HG02678 (cell line): ENCODE data around the gene TEX12.

ENCODE experiments used
- ATAC-seq: cut with Tn5 transposase; IDR thresholded peaks from one replicate; pipeline ENCODE4 v1.9.1; 2021; ENCODE audit warnings: mild to moderate bottlenecking, moderate library complexity; ENCODE audit not compliant: unreplicated experiment

Gene TEX12

GRCh38 chr11:112210890-112211289 is 43.7 kb downstream of the TEX12 start:
- no peak for ATAC-seq

GRCh38 chr11:112211536-112211935 is 44.4 kb downstream of the TEX12 start:
- no peak for ATAC-seq

GRCh38 chr11:112212290-112212689 is 45.1 kb downstream of the TEX12 start:
- ATAC-seq: no peak

- ATAC-seq: no peak
Measured at GRCh38 chr11:112212710-112213109, 45.5 kb downstream of the TEX12 start.

GRCh38 chr11:112213753-112214152 is 46.6 kb downstream of the TEX12 start:
- ATAC-seq: no peak

GRCh38 chr11:112215621-112216020 is 48.4 kb downstream of the TEX12 start:
- no peak for ATAC-seq

- ATAC-seq: no peak
Measured at GRCh38 chr11:112216561-112217105, 49.5 kb downstream of the TEX12 start.

- ATAC-seq: peak; percentile 97
Measured at GRCh38 chr11:112219476-112220232, 52.5 kb downstream of the TEX12 start.

GRCh38 chr11:112221274-112221835 is 54.2 kb downstream of the TEX12 start:
- ATAC-seq: no peak
